ENCODE measurements around the gene CALHM5. TPM values are rescaled to one million over a fixed set of nuclear protein-coding genes. Genes with fewer than 3 reads are reported as not detected.

Gene CALHM5
- polyA plus RNA-seq (2011; rRNA removed) = 0.09 and 0.11 TPM in 2 replicates
- 0.03 and 0.04 TPM in 2 replicates for polyA plus RNA-seq (2012; cell fraction: cytosol; rRNA removed)
- 0.01 and 0.04 TPM in 2 replicates for polyA plus RNA-seq (2012; cell fraction: nucleus; rRNA removed)
- polyA plus RNA-seq (2017; fragmentation: RNase III; extraction: RNeasy Plus Mini Kit Qiagen cat#74134 plus additional on column Dnase treatment) = 0.08 to 0.12 TPM (median 0.09 TPM) in 3 replicates
- 0.04 and 0.19 TPM in 2 replicates for polyA minus RNA-seq (2011; rRNA and poly(A)+ RNA removed)

- CTCF ChIA-PET = interaction anchor here (0.7 to 3.1 kb wide), 11 partner anchors 9 to 243 kb away, joined by 3 to 12 read pairs (median 6); partner anchors contain the start of gene CALHM6
- TF ChIP-seq CTCF (IDR thresholded peaks at IDR 0.05) (peak; percentile 50), JUN (IDR thresholded peaks at IDR 0.05) (no peak), FOSL2 (IDR thresholded peaks at IDR 0.05) (no peak), FOSL2 (CRISPR knock-in tag; IDR thresholded peaks at IDR 0.05) (peak; percentile 50), SMC3 (IDR thresholded peaks at IDR 0.05) (peak; percentile 48; the same call in 2 of the 3 replicates), FOXS1 (CRISPR knock-in tag; IDR thresholded peaks at IDR 0.05) (peak; percentile 47; the same call in 1 of the 2 replicates), CHD4 (IDR thresholded peaks at IDR 0.05; ENCODE audit: borderline replicate concordance) (no peak), CEBPB (IDR thresholded peaks at IDR 0.05) (peak in 1 of 2 experiments; percentile 80; a peak in 2 of 4 replicates), RAD21 (conservative IDR thresholded peaks at IDR 0.05 in 1 of 2, IDR thresholded peaks at IDR 0.05 in 1 of 2) (peak; percentile 44 to 50; a peak in 4 of 5 replicates)
- FAIRE-seq = no peak
- WGBS (ENCODE audit: missing lambda C conversion rate) = 69% methylated on average over 10 of the region's 10 CpGs
- Histone ChIP-seq H3K9me3 (peaks cover 4% of the 10 kb centered on the region; the same call in 1 of the 3 replicates), H3K27ac (0 out of 6 replicates have a peak within 1 kb of the TSS, but pooled peaks of 1 of the 2 experiments have one; percentile 51), H3K4me3 (no peak within 1 kb of the TSS), H3K4me2 (peak within 1 kb of the TSS; percentile 26; the same call in 1 of the 3 replicates), H3K4me1 (no peaks in the 10 kb centered on the region)
- peak; percentile 10 to 76 for DNase-seq (ENCODE audit: low read depth in 1 of 2, low spot score in 1 of 2)
- POLR2A ChIA-PET = interaction anchor here (1.1 to 1.4 kb wide), 2 partner anchors 46 to 232 kb away, joined by 3 to 5 read pairs; partner anchors contain the start of gene TSPYL1
- peak; percentile 95 to 98 for ATAC-seq
Observed at GRCh38 chr6:116511424-116512110, at the start of gene CALHM5. TSS of gene CALHM5 (plus strand) at chr6:116511639. CDS start at chr6:116511697, 58 bp downstream.

GRCh38 chr6:116461932-116462885 is 49.2 kb upstream of the CALHM5 start:
- H3K4me3 ChIP-seq = no peak overlapping the region
- POLR2A ChIA-PET = no interaction called here
- ATAC-seq = no peak
- H3K9me3 ChIP-seq = no peaks in the 10 kb centered on the region
- no peak for FAIRE-seq
- H3K27ac ChIP-seq = no peak overlapping the region
- no peak for DNase-seq (ENCODE audit: low read depth in 1 of 2, low spot score in 1 of 2)
- TF ChIP-seq CBX8 (IDR thresholded peaks at IDR 0.05) = no peak
- TF ChIP-seq NFE2L2 (conservative IDR thresholded peaks at IDR 0.05; ENCODE audit: low read length) = no peak
- TF ChIP-seq RARB (CRISPR knock-in tag; IDR thresholded peaks at IDR 0.05) = no peak
- no peak for TF ChIP-seq ATOH8 (CRISPR knock-in tag; IDR thresholded peaks at IDR 0.05; ENCODE audit: low read depth)
- no peak for TF ChIP-seq JUNB (IDR thresholded peaks at IDR 0.05)
- no peak for TF ChIP-seq EHF (CRISPR knock-in tag; IDR thresholded peaks at IDR 0.05)
- no peak for TF ChIP-seq MYC (IDR thresholded peaks at IDR 0.05; ENCODE audit: borderline replicate concordance, low read length)
- no peaks in the 10 kb centered on the region for H3K4me1 ChIP-seq
- 80% methylated on average over 34 of the region's 84 CpGs for WGBS (ENCODE audit: missing lambda C conversion rate)
- CTCF ChIA-PET = no interaction called here
- no peak overlapping the region for H3K4me2 ChIP-seq

- ChIA-PET CTCF (no interaction called here), POLR2A (no interaction called here)
- TF ChIP-seq NFE2L2 (conservative IDR thresholded peaks at IDR 0.05; ENCODE audit: low read length) (no peak), TP53 (CRISPR knock-in tag; IDR thresholded peaks at IDR 0.05) (no peak), SMC3 (IDR thresholded peaks at IDR 0.05) (no peak), SREBF2 (IDR thresholded peaks at IDR 0.05) (no peak), CTCF (IDR thresholded peaks at IDR 0.05) (no peak), NPAS2 (CRISPR knock-in tag; IDR thresholded peaks at IDR 0.05; ENCODE audit: borderline replicate concordance) (no peak), ELK1 (IDR thresholded peaks at IDR 0.05; ENCODE audit: low read depth, low read length) (no peak), MAX (IDR thresholded peaks at IDR 0.05) (no peak), MAZ (IDR thresholded peaks at IDR 0.05; ENCODE audit: borderline replicate concordance, low read depth, low read length) (no peak), FOSL2 (IDR thresholded peaks at IDR 0.05) (no peak), FOSL2 (CRISPR knock-in tag; IDR thresholded peaks at IDR 0.05) (no peak)
- ATAC-seq (no peak), FAIRE-seq (no peak), DNase-seq (ENCODE audit: low read depth in 1 of 2, low spot score in 1 of 2) (no peak)
- Histone ChIP-seq H3K4me1 (no peaks in the 10 kb centered on the region), H3K9me3 (no peaks in the 10 kb centered on the region), H3K4me2 (no peak overlapping the region), H3K27ac (no peak overlapping the region), H3K4me3 (no peak overlapping the region)
- WGBS (ENCODE audit: missing lambda C conversion rate) = 63% methylated on average over 4 of the region's 4 CpGs
Observed at GRCh38 chr6:116463301-116463700, 48.1 kb upstream of the CALHM5 start.

All from A549 (cell line).